Skin epidermis (tissue), 12 donors: ENCODE results near the gene CHST15.

Experiments used
- H3K27ac ChIP-seq, 21 experiments: fragments of 200-600 bp; sonication (generic) in 11 of 21; one replicate each; pipeline ENCODE4 v1.5.0; 2020; ENCODE audit warnings: mild to moderate bottlenecking in 3 of 21, inconsistent platforms in 2 of 21, moderate library complexity in 2 of 21
- H3K4me3 ChIP-seq, 7 experiments: fragments of 200-600 bp; sonication (generic) in 2 of 7; one replicate each; pipeline ENCODE4 v1.5.0; 2020; ENCODE audit warnings: inconsistent platforms in 2 of 7, mild to moderate bottlenecking in 2 of 7, moderate library complexity in 1 of 7

CHST15 gene

DNA sequence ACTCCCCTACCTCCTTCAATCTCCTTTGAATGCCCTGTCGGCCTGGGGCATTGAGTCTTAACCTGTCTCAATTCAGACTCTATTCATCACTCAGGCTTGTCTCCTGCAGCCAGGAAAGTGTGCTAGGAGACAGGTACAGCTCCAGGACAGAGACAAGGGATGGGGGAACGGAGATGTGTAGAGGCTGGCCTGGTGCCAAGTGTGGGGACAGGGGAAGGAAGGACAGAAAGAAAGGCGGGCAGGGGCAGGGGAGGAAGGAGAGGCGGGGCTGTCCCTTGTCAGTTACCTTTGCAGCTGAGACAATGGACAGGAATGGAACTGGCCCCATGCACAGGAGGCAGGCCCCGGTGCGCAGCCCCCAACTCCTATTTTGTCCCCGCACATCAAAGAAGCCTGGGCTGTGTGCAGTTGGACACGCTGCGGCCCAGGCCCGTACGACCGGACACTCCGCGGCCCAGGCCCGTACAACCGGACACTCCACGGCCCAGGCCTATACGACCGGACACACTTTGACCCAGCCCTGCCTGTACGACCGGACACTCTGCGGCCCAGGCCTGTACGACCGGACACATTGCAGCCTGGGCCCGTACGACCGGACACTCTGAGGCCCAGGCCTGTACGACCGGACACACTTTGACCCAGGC is 36.9 kb downstream of the CHST15 start:
- no peak overlapping the region for H3K4me3 ChIP-seq
- no peak overlapping the region for H3K27ac ChIP-seq

DNA sequence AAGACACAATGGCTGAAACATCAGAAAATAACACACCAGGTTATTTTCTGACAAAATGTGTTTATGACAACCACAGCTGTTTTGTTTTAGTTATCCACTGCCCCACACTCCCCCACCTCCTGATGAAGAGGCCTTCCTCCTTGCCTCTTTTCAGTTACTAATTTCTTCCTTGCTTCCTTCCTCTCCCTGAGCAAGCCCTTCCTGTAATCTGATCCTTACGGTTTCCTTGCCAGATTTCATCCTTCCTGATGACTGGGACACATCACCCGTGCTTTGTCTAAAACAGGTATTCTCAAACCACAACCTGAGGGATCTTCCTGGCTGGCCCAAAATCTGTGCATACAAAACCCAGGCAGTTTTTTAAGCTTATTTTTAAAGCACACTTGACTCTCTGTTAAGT is 39.4 kb downstream of the CHST15 start:
- Histone ChIP-seq H3K4me3 (no peak overlapping the region), H3K27ac (peak overlapping the region in 1 of 21 experiments; percentile 32)

DNA sequence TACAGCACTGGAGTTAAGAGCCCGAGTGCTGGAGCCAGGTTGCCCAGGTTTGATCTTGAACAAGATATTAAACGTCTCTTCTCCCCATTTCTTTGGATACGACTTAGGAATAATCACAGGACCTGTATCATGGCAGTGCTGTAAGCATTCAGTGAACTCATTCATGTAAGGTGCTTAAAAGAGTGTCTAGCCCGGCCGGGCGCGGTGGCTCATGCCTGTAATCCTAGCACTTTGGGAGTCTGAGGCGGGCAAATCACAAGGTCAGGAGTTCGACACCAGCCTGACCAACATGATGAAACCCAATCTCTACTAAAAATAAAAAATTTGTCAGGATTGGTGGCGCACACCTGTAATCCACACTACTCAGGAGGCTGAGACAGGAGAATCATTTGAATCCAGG is 40.8 kb downstream of the CHST15 start:
- no peak overlapping the region for H3K27ac ChIP-seq
- H3K4me3 ChIP-seq = no peak overlapping the region

DNA sequence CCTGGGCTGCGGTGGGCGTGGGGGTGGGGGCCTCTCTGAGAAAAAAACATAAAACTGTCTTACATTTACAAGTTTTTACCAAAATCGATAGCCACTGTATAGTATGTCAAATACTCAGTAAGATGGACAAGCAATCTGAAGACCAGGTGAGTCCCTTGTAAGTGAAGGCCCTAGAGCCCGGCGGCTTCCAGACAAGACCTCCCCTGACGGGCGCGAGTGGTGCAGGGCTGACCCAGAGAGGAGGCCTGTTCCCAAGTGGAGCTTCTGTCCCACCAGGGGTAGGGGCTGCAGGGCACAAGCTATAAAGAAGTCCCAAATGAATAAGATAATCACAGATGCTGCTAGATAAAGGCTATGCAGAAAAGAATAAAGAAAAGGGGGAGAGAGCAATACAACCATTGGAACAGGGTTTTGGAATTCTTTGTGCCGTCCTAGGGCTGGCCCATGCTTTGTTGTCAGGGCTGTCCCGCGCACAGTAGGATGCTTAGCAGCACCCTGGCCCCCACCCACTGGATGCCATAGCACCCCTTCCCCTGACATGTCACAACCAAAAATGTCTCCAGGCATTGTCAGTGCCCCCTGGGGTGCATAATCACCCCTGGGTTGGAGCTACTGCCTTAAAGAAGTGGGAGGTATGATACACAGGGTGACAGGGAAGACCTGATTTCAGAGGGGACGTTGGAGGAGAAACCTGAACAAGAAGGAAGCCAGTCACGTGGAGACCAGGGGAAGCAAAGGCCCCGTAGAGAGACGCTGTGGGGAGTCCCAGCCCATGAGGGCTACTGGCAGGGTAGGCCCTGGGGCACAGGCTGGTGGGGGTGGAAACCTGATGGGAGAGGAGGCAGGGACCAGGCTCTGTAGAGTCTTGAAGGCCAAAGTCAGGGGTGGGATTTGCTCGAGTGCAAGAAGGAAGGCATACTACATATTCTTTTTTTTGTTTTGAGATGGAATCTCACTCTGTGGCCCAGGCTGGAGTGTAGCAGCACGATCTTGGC is 43.1 kb downstream of the CHST15 start:
- H3K27ac ChIP-seq = no peak overlapping the region
- H3K4me3 ChIP-seq = no peak overlapping the region

DNA sequence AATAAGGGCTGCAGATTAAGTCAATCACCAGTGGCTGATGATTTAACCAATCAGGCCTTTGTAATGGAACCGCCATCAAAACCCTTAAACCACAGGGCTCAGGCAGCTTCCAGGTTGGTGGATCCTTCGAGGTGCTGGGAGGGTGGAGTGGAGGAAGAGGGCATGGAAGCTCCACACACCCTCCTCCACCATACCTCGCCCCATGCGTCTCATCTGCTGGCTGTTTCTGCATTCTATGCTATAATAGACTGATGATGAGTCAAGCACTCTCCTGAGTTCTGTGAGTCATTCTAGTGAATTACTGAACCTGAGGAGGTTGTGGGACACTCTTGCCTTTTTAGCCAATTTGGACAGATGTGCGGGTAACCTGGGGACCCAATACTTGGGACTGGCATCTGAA is 43.9 kb downstream of the CHST15 start:
- no peak overlapping the region for H3K4me3 ChIP-seq
- H3K27ac ChIP-seq = no peak overlapping the region

DNA sequence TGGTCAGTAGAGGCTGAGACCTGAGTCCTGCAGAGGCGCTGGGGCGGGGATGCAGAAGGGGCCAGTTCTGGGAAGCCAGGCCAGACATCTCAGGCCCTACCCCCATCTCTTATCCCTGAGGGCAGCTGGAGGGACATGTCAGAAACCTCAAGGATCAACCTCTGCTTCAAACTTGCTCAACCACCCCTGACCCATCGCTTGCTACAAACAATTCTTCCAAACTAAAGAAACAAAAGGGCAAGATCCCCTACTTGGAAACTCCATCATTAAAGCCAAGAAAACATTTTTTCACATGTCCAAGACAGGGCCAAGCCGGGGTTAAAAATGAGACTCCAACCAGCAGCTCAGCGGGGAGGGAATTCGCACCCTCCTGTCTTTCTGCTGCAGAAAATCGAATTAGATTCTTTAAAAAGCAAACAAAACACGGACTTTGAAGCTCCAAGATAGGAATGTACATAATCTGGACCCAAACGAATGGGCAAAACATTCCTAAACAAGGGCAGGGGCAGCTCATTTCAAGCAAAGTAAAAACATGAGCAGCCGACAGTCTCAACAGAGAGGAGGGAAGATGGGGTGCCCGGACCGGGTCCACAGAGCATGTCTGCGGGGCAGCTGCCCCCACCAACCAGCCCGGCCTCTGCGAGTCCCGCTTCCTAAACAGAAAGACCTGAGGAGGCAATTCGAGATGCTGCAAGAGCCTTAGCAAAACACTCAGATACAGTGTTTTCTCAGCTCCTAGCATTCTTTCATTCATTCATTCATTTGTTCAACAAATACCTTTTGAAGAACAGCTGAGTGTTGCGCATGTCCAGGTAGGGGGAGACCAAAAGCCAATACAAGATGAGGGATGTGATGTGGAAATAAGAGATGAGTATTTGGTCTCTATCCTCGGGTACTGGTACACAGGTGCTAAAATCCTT is 44.8 kb downstream of the CHST15 start:
- Histone ChIP-seq H3K27ac (no peak overlapping the region), H3K4me3 (no peak overlapping the region)

DNA sequence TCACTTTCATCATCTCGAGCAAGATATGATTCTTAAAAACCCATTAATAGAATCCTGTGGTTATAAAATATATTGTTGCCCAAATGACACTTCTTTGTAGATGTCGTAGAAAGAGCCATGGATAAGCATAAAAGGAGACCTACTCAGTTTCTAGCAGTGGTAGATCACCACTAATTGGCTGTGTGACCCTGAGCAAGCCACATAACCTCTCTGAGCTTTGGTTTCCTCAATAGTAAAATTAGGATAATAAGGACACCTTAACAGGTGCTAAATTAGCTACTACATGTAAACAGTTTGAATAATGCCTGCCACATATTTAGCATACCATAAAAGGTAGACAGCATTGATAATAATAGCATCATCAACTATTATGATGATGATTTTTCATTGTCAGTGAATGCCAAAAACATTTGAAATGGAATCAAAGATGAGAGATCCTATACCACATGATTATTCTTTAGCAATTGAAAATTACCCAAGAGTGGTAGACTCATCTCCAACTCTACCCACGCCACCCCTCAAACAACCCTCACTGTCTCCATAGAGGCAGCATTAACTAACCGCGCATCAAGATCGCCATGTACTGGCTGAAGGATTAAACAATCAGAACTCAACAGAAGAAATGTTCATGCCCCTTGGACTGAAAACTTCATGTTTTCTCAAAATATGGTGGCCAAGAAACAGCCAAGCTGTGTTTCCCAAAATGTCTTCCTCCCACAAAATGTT is 45.8 kb downstream of the CHST15 start:
- no peak overlapping the region for H3K4me3 ChIP-seq
- H3K27ac ChIP-seq = no peak overlapping the region

DNA sequence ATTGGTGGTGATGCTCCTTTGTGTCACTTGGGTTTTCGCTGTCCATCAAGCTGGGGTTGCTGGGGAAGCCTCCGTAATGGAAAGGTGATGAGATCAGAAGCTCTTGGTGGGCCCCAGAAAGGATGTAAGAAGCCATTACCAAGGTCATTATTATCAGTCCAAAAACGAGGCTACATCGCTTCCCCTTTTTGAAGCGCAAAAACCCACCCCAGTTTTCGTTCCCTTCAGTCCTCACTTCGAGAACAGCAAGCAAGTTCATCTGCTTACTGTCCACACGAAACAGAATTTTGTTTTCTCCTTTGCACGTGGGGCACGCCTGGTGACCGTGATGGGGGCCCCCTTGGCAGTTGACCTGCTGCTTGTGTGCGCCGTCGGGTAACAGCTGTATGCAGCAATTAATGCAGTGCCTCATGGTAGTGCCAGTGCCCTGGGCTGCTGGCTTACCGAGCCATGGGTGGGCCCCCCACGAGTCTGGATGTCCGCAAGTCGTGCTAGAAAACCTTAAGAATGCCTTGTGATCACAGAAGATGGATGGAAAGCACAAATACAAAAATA is 47.5 kb downstream of the CHST15 start:
- Histone ChIP-seq H3K4me3 (no peak overlapping the region), H3K27ac (no peak overlapping the region)

DNA sequence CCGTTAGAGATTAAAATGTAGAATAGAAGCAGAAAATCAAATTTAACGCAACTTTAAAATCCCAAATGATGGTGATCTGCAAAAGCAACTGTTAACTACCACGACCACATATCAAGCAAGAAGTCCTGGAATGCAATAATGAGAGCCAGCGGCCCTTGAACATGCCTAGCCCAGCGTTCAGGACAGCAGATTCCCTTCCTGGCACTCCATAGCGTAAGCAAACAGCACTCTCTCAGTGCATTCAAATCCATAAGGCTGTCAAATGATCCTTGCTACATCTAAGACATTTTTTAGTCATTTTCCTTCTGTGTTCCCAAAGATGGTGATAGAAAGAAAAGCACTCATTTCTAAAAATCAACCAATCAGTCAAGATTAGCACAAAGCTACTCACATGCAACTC is 48.1 kb downstream of the CHST15 start:
- H3K4me3 ChIP-seq = no peak overlapping the region
- H3K27ac ChIP-seq = no peak overlapping the region

DNA sequence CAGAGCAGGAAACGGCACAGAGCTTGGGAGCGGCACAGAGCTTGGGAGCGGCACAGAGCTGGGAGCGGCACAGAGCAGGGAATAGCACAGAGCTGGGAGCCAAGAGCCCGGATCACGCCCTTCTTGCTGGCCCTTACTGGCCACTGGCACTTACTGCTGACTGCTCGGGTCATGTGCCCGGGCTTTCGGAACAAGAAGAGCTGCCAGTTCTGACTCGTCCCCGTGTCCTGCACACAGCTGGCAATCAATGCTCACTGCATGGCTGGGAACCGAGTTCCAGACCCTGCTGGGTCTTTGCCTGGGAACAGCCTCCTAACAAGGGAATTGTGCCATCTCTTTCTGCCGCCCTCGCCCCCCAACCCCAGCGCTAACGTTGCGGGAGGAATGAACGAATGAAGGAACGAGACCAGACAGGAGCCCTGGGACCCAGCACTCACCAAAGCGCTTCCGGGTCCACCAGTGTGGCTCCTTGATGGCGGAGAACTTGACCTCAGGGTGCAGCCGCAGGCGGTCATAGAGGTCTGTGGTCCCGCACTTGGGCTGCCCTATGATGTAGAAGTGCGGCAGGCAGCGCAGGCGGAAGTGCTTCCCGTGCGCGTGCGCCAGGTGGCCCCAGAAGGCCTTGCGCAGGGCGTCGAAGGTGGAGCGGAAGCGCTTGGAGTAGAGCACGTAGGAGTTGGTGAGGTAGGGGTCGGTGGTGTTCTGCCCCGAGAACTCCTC is 49.1 kb downstream of the CHST15 start:
- Histone ChIP-seq H3K4me3 (no peak overlapping the region), H3K27ac (no peak overlapping the region)

DNA sequence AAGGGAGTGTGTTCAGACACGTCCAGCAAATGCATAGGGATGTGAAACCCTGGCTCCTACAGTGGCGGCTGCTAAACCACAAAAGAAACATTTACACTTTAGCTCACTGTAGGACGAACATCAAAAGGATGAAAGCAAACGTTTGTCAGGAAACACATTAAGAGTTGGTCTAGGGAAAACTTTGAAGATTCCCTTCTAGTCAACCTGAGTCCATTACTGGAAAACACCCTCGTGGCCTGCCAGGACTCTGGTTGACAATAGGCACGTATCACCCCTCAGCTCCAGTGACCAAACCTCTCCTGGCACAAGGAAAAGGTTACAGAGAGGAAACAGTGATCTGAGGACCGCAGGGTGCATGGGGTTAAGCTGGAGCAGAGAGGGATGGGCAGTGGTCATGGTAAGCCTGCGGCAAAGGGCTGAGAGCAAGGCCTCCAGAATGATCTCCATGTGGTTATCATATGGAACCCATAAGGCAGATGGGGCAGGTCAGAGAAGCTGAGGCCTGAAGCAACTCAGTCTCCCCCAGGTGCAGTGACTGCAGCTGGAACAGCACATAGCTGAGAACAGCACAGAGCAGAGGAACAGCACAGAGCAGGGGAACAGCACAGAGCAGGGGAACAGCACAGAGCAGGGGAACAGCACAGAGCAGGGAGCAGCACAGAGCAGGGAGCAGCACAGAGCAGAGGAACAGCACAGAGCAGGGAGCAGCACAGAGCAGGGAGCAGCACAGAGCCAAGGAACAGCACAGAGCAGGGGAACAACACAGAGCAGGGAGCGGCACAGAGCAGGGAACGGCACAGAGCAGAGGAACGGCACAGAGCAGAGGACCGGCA is 49.9 kb downstream of the CHST15 start:
- Histone ChIP-seq H3K27ac (no peak overlapping the region), H3K4me3 (no peak overlapping the region)

DNA sequence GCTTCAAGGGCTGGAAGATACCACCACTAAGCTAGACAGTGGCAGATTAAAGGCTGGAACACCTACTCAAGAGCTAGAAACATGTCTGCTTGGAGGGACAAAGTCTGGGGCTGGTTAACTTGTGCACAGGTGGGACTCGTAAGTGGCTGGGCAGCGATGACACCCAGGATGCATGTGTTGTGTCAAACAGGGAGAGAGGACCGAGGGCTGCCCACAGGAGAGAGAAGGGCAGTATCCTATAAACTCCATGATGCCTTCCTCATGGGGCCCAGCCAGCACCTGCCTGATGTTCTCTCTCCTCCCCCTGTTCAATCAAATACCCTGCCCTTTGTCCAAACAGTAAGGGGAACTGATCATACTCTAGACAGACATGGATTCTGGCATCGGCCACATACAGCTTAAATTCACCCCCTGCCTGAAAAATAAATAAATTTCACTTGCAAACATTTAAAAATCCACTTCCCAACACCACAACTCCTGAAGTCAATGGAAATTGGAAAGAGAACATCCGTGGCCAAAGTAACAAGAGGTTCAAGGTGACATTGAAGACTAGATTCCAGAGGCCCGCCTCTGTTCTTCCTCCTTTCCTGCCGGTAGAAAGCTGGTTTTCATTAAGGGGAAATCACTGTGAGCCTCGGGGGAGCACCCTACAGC is 50.6 kb downstream of the CHST15 start:
- H3K4me3 ChIP-seq = no peak overlapping the region
- H3K27ac ChIP-seq = peak overlapping the region in 1 of 21 experiments; percentile 8

DNA sequence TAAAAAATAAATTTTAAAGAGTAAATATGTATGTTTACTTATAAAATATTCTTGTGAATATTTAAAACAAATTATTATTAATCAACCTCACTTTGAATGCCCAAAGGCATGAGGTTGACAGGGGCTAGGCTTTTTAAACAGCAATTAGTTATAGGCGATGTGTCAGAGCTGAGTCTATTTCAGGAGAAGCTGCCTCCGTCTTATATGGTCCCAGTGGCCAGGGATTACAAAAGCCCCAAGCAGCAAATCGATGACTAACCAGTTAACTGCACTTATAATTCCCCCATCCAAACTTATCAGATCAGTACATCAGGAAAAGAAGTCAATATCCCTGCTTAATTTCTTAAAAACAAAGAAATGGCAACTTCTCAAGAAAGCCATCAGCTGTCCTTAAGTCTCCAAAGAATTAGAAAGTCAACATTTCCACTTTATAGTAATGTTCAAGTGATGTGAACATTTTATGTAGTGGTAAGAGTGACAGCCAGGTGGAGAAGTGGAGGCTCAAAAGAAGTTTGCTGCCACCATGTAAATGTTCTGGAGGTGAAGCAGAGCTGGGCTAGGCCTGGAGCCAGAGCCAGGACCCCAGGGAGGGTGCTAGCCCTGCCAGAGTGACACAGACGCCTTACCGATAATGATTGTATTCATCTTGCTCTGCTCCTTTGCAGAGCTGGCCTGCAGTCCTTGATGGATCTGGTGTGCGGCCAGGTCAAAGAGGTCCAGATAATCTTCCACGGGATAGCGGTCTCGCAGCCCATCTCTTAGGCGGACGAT is 51.5 kb downstream of the CHST15 start:
- no peak overlapping the region for H3K4me3 ChIP-seq
- no peak overlapping the region for H3K27ac ChIP-seq

DNA sequence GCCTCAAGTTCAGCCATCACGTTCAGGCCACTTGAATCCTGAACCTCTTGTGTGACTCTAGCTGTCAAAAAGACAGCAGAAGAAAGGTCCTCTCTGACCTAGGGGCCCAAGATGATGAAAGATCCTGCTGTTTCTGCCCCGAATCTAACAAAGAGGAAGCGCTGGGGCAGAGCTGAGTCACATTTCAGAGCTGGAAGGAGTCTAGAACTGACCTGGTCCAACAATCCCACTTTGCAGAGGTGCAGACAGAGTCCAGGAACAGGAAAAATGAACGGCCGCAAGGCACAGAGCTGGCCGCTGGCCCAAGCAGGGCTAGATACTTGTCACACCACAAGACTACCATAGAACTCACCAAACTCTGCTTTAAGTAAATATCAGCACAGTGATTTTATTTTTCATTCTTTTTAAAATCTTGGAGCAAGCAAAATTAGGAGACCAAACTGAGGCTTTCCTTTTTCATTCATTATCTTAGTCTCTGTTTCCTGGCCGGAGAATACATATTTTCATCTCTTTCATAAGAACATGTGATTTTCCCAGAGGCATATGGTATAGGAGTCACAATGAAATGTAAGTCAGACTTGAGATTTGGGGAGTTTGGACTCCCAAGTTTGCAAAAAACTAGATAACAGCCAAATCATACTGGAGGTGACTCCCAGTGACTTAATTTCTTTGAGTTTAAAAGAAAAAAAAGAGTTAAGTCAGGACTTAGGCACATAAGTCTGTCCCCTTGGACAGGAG is 52.8 kb downstream of the CHST15 start:
- Histone ChIP-seq H3K27ac (no peak overlapping the region), H3K4me3 (no peak overlapping the region)

DNA sequence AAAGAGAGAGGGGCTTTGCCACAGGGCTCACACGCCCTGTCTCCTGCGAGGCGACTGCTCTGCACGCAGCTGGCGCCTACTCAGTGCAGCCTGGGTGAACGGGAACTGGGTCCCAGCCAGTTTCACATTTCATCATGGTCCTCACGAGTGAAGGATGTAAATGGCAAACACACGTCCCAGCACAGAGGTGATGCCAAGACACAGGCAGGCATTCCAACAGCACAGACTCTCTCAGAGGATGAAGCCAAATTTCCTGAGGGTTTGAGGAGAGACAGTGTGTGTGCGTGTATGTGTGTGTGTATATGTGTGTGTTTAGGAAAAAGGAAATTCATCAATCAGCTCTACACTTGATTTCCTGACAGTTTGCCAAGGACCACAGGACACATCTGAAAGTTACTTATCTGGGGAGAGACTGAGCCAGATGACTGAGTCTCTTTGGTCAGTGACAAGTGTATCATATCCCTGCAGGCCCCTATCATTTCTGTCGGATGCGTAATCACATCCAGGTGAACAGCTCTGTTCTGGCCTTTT is 53.9 kb downstream of the CHST15 start:
- Histone ChIP-seq H3K27ac (peak overlapping the region in 3 of 21 experiments; percentile 11 to 49 (median 21)), H3K4me3 (no peak overlapping the region)
